SK-MEL-5 (cell line): ENCODE results near the gene PNLIP. TPM values are rescaled to one million over a fixed set of nuclear protein-coding genes. Genes with fewer than 3 reads are reported as not detected.

Experiments
- DNase-seq: peaks from one replicate; pipeline ENCODE4 v3.0.0-alpha.2; 2016; ENCODE audit warnings: low read depth, low spot score
- in situ Hi-C: cut with HindIII; loops from 2 replicates; pipeline ENCODE4 v1.10.0; 2016; ENCODE audit warnings: low sequenced_read_pairs, high pct_unique_total_duplicates, low pct_unique_long_range_greater_than_20kb
- total RNA-seq: library from RNA; depleted of rRNA; stranded (reverse); fragments of >200 nt; shearing (Covaris generic); gene quantifications from 2 replicates; pipeline ENCODE4 v1.2.3, GENCODE V29; 2014

The PNLIP gene
- total RNA-seq, 1 experiment from 2014 or later, result not detected

DNA sequence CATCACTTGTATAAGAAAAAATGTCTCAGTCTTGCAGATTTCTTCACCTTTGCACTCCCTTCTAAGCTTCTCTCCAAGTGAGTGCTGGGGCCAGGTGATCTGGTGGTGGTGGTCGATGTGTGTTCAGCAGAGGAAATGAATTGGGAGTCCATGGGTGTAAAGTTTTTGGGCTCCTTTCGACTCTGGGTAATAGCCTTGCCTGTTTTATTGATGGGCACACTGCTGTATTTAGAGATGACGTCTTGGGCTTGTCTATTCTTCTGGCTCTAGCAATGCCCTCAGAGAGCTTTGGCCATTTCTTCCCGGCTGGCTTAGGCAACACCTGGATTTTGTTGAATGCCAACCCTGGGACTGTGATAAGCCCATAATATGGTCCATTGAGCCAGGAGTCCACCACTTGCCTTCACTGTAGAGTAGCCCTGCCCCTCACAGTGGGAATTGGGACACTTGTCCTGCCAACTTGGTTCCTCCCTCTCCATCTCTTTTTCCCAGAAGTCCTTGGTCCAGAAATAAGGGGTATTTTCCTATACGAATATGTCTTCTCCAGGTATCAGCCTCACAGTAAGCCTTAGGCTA is 11.7 kb downstream of the PNLIP start:
- DNase-seq, result no peak
- in situ Hi-C loops, result no loop called here

DNA sequence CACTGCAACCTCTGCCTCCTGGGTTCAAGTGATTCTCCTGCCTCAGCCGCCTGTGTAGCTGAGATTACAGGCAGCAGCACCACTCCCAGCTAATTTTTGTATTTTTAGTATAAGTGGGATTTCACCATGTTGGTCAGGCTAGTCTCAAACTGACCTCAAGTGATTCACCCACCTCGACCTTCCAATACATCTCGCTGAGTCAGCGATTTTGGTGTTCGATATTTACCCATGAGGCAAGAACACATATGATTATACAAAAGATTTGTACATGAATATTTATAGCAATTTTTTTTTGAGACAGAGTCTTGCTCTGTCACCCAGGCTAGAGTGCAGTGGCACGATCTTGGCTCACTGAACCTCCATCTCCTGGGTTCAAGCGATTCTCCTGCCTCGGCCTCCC is 19.8 kb downstream of the PNLIP start:
- DNase-seq, result no peak
- in situ Hi-C loops, result no loop called here

- DNase-seq, result no peak
- in situ Hi-C loops, result no loop called here
These were observed 21.2 kb downstream of the PNLIP start for GRCh38 chr10:116566932-116567331.

- in situ Hi-C loops, result no loop called here
- no peak for DNase-seq
These were observed 21.6 kb downstream of the PNLIP start for GRCh38 chr10:116567335-116567734.

DNA sequence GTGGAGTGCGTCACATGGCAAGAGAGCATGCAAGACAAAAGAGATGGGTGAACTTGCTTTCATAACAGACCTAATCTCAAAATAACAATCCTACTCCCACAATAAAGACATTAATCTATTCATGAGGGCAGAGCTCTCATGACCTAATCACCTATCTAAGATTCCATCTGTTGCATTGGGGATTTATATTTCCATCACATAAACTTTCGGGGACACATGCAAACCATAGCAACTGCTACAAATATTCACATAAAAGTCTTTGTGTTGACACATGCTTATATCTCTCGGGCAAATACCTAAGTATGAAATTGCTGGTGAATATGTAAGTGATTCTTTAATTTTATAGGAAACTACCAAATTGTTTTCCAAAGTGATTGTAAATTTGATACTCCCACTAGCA is 29.1 kb downstream of the PNLIP start:
- no peak for DNase-seq
- in situ Hi-C loops, result no loop called here

- no peak for DNase-seq
- in situ Hi-C loops, result no loop called here
These were observed 42.3 kb downstream of the PNLIP start for GRCh38 chr10:116587878-116588591.

DNA sequence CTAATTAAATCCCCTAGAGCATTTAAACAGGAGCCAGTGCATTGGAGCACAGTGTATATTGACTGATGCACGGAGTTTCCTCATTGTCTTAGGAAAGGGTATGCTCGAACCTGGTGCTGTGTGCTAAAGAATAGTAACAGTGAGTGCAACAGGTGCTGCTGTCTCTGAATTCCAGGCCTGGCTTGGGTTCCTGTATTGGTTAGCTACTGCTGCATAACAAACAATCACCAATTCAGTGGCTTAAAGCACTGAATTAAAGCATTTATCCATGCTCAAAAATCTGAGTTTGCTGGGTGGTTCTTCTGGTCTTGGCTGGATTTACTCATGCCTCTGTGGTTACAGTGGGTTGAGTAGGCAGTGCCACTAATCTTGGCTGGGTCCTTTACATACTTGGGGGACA is 43.3 kb downstream of the PNLIP start:
- in situ Hi-C loops, result no loop called here
- DNase-seq, result no peak

DNA sequence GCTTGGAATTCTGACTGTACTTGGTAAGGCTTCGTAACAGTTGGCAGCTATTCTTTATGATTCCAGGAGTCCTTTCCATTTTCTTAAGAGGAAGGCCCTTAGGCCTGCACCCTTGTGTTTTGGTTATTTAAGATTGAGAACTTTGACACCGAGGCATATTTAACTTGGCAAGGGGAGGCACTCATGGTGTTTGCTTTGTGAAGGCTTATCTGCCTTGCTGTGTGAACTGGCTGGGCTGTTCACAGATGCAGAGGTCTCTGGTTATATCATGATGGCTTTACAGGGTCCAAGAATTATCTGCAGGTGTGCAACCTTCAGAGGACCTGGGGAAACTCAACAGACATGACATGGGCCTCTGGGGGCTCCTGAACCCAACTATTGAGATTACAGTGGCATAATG is 44.2 kb downstream of the PNLIP start:
- no peak for DNase-seq
- in situ Hi-C loops, result no loop called here

- no peak for DNase-seq
- in situ Hi-C loops, result no loop called here
These were observed 45.1 kb downstream of the PNLIP start, which contains the start of gene PNLIPRP1 for GRCh38 chr10:116590590-116591444. Gene PNLIPRP1 (plus strand): TSS chr10:116590959. CDS start chr10:116591130, 171 bp downstream.

GRCh38 chr10:116593139-116593740 is 47.5 kb downstream of the PNLIP start:
- in situ Hi-C loops, result no loop called here
- DNase-seq, result no peak

- DNase-seq, result no peak
- in situ Hi-C loops, result no loop called here
These were observed 48.8 kb downstream of the PNLIP start for GRCh38 chr10:116594525-116595035.

GRCh38 chr10:116596062-116596461 is 50.3 kb downstream of the PNLIP start:
- in situ Hi-C loops, result no loop called here
- no peak for DNase-seq

DNA sequence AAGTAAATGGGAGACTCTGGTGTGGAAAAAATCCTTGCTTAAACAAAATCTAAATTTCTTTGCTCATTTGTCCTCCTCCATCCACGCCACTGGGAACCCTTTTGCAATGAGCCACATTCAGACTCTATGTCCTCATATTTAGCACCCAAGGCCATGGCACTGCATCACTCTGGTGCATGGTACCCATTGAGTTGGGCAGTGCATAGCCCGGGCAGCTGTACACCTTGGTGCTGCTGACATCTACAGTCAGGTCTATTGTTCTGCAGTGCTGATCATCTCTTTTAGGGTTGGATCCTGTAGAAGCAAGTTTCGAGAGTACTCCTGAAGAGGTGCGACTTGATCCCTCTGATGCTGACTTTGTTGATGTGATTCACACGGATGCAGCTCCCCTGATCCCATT is 51.8 kb downstream of the PNLIP start:
- in situ Hi-C loops, result no loop called here
- no peak for DNase-seq

GRCh38 chr10:116598329-116598728 is 52.6 kb downstream of the PNLIP start:
- no peak for DNase-seq
- in situ Hi-C loops, result no loop called here

GRCh38 chr10:116599991-116600390 is 54.3 kb downstream of the PNLIP start:
- DNase-seq, result no peak
- in situ Hi-C loops, result no loop called here

- in situ Hi-C loops, result no loop called here
- no peak for DNase-seq
These were observed 57.1 kb downstream of the PNLIP start for GRCh38 chr10:116602648-116603400.

GRCh38 chr10:116606061-116606483 is 60.3 kb downstream of the PNLIP start:
- in situ Hi-C loops, result no loop called here
- DNase-seq, result no peak
